ENCODE data around the gene ADRA2A.
A peak's percentile ranks its signal among the peaks of the same experiment; 100 is the strongest.

Gene ADRA2A

GRCh38 chr10:111076682-111077478, at the start of gene ADRA2A:
Gene ADRA2A, plus strand, starts transcription at chr10:111077029. Its CDS starts 968 bp downstream, at chr10:111077997.
- DNase-seq = peak; percentile 8

- DNase-seq = no peak
These were observed 46.6 kb upstream of the ADRA2A start for GRCh38 chr10:111030042-111030750.

GRCh38 chr10:111034598-111035310, 42.1 kb upstream of the ADRA2A start:
- DNase-seq = no peak

- no peak for DNase-seq
These were observed 41.3 kb upstream of the ADRA2A start for GRCh38 chr10:111035542-111035941.

GRCh38 chr10:111037858-111038257, 39.0 kb upstream of the ADRA2A start:
- DNase-seq = no peak

GRCh38 chr10:111039522-111039921, 37.3 kb upstream of the ADRA2A start:
- no peak for DNase-seq

GRCh38 chr10:111057006-111057405, 19.8 kb upstream of the ADRA2A start:
- no peak for DNase-seq

- no peak for DNase-seq
These were observed 13.4 kb upstream of the ADRA2A start for GRCh38 chr10:111063471-111063870.

GRCh38 chr10:111072232-111072631, 4.6 kb upstream of the ADRA2A start:
- no peak for DNase-seq

GRCh38 chr10:111075577-111076185, 1.1 kb upstream of the ADRA2A start:
- DNase-seq = no peak

- no peak for DNase-seq
These were observed 593 bp upstream of the ADRA2A start for GRCh38 chr10:111076191-111076681.

GRCh38 chr10:111077479-111077784, 603 bp downstream of the ADRA2A start:
- no peak for DNase-seq

- DNase-seq = no peak
These were observed 1.1 kb downstream of the ADRA2A start for GRCh38 chr10:111077785-111078504.

- no peak for DNase-seq
These were observed 1.8 kb downstream of the ADRA2A start for GRCh38 chr10:111078505-111079185.

- no peak for DNase-seq
These were observed 2.5 kb downstream of the ADRA2A start for GRCh38 chr10:111079241-111079760.

- DNase-seq = no peak
These were observed 3.0 kb downstream of the ADRA2A start for GRCh38 chr10:111079781-111080180.

- no peak for DNase-seq
These were observed 3.4 kb downstream of the ADRA2A start for GRCh38 chr10:111080224-111080623.

- DNase-seq = no peak
These were observed 4.8 kb downstream of the ADRA2A start for GRCh38 chr10:111081595-111081994.

GRCh38 chr10:111082102-111082975, 5.5 kb downstream of the ADRA2A start:
- DNase-seq = no peak
